ENCODE results near the gene TMEM209.

GRCh38 chr7:130224210-130224609 lies 19.0 kb upstream of the TMEM209 start:
- TF ChIP-seq EZH2 (IDR thresholded peaks at IDR 0.05; ENCODE audit: insufficient read depth, low read length) = no peak
- no peak for TF ChIP-seq CTCF (IDR thresholded peaks at IDR 0.05; ENCODE audit: insufficient read depth, low read depth, low read length)

All from astrocyte (in vitro differentiated cells and primary cell).